ENCODE measurements around the gene CD47.

Gene CD47

DNA sequence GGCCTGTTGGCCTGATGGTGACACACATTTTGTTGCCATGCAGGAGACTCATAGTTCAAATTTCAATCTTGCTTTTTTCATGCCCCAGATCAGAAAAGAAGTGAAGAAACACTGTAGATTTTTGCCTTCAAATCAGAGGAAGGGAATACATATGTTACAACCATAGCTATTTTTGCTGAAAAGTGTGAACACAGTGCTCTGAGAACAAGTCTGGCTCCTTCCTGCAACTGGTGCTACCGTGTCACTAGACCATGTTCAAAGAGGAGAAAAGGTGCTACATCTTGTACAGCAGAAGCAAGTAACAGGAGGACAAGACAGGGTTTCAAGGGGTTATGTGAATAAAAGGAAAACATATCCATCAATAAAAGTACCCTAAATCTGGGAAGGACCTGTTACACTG lies 44.6 kb downstream of the CD47 start:
- no peak for DNase-seq

DNA sequence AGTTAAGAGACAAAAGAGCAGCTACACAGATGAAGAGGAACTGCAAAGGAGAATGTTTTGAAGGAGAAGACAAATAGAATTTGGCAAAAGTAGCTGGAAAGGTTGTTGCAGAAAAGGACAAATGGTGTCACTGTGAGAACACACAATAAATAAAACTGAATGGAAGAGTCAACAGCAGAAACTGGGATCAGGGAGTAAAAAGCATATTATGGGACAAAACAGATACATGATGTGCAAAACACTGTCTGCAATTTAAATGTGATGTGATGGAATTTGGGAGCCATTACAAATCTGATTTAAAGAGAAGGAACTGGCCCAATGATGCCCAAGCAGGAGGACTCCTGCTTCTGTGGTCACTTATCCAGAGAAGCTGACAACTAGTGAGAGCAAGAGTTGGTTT lies 46.1 kb downstream of the CD47 start:
- DNase-seq: no peak

DNA sequence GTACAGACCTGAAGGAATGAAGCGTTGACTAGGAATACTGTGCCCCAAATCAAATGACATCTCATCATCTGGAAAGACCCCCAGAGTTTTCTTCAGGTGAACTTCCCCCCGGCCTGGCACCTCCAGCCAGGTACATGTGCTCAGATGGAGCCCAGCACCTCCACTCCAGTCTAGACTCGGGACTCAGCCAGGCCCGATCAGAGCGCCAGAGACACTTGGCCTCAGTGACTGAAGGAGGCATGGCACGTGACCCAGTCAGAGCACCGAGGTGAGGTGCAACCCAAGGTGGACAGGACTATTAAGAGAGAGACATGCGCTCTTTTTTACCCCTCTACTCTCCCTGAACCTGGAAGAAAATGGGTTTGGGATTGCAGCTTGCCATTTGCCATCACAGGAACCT lies 48.5 kb downstream of the CD47 start:
- DNase-seq: no peak

DNA sequence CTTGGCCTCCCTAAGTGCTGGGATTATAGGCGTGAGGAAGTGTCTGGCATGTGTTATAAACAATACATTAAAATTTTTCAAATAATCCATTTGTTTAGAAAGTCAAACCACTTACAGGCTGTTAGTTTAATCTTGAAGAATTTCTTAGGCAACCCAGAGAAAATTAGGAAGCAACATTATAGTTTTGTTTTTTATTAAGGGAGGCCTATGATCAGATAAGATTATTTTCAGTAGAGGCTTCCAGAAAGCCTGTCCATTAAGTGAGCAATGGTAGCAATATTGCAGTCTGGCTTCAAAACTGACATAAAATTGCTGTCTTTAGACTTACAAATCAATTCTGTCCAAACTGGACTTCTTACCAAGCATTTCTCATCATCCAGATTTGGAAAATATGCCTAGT lies 49.6 kb downstream of the CD47 start:
- no peak for DNase-seq

DNA sequence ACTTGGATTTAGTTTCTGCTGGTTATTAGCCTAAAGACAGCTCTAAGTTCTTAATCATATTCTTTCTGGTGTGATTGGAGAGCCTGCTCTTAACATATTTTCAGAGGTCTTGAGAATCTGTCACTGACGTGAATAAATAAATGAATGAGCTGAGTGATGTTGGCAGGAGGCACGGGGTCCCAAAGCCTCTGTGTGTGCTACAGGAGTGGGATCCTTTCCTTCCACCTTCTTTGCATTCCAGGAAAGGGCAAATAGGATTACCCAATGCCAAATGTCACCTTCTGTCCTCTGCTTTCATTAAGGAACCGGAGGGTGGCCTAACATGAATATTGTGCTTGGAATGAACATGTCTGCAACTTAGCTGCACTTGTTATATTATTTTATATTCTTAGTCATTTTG lies 53.1 kb downstream of the CD47 start:
- DNase-seq: peak in 1 of 2 experiments; percentile 3

DNA sequence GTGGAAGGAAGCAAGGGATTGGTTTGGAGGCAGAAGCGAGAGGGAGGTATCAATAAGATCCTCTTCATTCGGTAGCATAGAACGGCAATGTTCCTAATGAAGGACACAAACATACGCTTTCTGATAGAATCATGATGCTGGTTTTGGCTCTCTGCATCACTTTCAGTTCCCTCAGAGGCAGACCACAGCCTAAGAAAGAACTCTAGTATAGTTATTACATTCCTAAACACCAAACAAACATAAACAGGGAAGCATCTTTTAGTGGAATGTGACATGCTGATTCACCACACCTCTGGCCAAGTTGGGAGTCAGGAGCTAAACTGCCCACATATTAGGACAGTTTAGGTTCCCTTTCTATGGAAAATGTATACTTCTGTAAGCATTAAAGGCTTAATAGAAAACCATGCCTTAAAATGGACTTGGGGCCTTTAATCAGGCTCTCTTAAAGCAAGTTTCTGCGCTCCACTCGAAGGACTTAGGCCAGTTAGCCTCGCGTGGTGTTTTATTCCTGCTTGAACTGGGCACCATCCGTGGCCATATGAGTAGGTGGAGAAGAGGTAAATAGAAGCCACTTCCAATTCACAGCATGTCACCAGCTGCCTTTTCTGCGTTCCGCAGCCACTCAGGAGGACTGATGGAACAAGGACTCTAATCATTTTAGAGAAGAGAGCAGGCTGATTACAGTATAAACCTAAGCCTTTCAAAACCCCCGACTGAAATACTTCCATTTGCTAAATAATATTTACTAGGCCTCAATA lies 53.7 kb downstream of the CD47 start:
- no peak for DNase-seq

DNA sequence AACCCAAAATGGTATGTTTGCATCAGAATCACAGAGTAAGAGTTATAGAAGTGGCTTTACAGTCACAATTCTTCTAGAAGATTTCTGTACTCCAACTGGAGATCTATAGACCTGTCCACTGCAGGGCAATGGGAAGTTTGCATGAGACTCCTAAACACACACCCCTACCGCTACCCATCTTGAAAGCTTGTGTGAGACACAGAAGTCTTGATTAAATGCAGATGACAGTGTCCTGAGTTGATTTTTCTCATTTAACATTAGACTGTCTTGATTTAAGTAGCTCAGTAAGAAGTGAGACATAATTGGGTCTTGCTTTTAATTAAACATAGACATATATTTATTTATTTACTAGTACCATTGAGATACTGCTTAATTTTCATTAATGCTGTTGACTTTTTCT lies 54.4 kb downstream of the CD47 start:
- DNase-seq: no peak

DNA sequence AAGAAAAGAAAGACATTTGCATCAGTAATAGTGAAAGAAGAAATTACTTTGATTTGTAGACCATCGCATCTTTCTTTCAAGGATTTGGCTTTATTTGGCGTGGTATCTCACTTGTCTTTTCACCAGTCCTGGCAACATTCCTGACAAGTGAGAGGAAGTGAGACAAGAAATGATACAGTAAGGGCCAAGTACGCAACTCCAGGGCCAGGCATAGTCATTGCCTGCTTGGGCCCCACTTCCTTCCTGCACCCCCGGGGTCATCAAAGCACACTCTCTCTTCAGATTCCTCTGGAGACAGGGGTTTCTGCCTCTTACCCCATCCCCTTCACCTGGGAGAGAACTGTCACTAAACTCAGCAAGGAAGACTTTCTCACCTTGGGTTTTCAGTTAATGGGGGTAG lies 55.1 kb downstream of the CD47 start:
- DNase-seq: no peak

DNA sequence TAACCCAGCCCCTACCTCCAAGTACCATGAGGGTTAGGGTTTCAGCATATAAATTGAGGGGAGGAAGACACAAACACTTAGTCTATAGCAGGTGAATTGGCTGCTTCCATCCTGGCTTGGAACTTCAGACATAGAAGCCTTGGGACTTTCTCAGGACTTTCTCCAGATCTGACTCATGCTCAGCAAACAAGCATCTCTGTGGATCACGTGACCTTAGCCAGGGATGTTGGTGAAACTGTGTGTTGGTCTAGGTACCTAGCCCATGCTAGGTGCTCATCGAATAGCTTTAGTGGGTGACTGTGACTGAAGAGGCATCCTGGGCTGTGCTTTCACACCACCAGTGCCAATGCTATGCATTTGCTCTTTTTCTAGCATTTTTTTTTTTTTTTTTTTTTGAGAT lies 58.9 kb downstream of the CD47 start:
- no peak for DNase-seq

DNA sequence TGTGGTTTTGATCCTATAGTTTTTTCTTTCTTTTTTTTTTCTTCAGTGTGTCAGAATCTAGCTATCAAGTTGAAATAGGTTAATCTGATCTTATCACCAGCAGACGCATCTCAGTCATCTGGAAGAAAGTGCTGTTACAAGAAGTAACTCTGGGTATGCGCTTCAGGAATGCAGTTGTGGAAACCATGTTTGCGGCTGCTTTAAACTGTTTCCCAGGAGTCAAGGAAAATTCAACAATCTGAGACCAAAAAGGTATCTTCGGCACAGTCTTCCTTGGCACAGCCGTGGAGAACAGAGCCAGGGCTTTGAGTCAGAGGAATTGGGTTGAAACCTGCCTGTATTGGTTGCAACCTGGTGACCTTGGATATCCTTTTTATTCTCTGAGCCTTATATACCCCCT lies 59.9 kb downstream of the CD47 start:
- DNase-seq: no peak

DNA sequence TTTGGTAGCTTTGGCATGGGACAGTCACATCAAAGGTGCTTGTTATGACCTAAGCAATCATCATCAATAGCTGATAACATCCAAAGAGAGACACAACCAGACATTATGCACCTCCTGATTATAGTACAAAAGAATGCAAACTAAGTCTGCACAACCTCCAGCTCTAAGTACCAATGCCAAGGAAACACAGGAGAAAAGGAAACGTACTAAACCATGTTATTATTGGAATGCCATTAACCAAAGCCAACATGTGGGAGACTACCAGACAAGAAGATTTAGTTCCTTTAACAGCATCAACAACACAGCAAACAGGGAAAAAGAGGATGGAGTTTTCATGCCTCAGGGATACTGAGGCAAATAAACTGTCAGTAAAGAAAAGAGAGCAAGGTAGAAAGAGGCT lies 61.4 kb downstream of the CD47 start:
- DNase-seq: no peak

DNA sequence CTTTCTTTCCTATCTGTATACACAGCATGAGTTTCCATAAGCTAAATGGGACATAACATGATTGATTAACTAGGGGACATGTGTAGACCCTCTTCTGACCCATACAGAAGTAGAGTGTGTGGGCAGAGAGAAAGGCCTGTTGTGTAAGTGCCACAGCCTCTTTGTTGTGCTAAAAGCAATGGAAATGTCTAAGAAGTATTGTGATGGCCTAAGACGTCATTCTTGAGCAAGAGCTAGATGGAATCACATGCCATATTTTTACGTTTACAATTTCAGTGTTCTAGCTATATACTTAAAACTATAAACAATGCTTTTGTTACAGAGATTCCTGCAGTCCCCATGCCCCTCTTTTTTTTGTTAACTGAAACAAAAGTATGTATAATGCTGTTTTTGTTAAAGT lies 61.9 kb downstream of the CD47 start:
- no peak for DNase-seq

DNA sequence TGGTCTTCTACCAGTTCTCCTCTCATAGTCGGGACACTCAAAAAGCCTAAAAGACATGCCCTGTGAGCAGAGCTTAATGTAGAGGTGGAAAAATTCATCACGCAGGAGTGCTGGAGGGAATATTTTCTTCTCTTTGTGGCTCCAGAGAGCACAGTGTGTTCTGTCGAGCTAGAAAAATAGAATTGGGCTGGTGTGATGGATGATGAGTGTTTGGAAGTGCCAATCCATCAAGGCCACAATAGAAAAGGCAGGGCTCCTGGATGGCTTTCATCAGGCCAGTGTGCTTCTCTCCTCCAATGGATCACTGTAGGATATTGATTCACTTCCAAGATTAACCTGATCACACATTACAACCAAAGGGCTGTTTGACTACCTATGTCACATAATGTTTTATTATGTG lies 65.7 kb downstream of the CD47 start:
- no peak for DNase-seq

DNA sequence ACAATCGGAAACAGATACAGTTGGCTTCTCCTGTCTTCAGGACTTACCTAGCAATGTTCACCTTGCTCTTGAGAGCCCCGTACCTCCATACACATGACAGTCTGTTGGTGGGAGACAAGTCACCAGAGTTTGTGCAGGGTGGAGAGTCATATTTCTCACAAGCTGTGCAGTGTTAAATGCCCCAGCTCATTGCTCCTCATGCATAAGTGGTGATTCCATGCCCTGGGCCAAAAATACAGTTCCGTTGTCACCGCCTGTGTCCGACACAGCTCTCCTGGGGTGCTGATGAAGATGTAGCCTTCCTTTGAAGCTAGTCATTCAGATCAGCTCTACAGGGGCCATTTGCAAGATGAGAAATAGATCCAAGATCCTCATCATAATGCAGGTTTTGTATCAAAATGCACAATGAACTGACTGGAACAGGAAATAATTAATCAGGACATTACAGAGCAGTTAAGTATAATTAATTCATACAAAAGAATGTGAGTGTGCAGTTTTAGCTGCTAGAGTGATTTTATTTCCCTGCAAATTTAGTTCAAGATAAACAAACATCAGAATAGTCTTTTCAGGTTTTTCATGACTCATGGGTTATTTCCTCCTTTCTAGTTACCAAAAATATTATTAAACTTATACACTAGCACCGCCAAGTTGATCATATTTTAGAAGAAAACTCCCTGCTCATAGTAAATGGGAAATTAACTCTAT lies 66.5 kb downstream of the CD47 start:
- DNase-seq: no peak

DNA sequence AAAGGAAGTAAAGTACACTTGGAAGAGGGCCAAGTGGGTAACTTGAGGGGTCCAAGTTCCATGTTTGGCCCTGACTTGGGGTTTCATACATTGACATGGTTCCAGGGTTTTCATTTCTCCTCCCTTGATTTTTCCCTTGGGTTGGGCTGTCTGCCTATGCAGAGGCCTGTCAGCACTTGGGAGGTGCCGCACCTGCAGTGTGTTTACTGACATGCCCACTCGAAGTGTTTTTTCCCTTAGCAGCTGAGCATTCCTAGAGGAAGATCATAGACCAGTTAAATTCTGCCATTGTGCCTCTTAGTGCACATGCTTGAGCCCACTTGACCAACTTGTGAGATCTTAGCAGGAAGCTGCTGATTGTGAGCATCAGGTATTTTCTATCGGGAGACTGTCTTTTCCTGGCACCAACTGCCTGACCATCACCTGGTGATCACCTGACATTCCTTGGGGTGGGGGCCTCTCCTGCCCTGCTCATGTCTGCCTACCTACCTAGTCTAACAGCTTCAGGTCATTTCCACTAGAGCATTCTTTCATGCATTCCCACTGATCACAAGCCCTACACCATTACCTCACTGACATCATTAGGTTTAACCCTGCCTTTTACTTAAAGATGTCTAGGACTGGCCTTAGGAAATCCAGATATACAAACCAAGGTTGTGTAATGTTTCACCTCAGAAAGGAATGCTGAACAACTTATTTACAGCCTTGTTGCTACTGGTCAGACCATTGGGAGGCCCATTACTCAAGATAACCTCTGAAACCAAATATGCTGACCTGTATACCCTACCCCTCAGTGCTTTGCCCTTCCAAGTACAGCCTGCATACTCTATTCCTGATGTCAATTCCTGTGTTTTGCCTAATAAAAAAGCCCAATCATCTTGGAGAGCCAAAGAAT lies 68.3 kb downstream of the CD47 start:
- DNase-seq: no peak

DNA sequence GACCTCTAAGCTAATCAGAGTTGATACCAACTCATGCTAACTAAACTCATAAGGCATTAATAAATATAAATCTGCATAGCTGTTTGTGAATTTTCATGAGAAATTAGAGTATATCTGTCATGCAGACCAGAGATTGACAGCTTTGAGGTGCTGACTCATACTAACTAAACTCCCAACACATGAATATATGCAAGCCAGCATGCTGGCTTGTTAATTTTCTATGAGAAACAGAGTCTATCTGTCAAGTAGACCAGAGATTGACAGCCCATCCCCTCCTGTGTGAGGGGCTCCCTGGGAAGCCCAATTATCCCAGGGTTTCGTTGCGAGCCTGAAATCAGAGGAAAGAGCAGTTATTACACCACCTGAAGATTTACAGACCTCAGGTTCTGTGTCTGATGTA lies 69.3 kb downstream of the CD47 start:
- no peak for DNase-seq

DNA sequence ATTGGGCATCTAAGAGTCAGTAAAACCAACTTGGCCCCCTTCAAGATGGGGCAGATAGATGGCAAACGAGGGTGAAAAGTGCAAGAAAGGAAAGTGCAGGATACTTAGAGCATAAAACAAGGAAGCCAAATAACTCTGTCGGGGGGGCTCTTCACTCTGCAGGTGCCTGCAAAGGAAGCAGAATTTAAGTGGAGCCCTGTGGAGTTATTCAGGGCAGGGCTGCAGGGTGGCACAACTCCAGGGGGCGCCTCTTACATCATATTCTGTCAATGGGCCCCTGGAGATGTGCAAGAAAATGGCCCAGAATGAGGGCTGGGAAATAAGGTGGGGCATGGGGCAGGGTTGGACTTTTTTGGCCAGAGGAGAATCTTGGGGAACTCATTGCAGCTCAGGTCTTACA lies 69.7 kb downstream of the CD47 start:
- DNase-seq: no peak

DNA sequence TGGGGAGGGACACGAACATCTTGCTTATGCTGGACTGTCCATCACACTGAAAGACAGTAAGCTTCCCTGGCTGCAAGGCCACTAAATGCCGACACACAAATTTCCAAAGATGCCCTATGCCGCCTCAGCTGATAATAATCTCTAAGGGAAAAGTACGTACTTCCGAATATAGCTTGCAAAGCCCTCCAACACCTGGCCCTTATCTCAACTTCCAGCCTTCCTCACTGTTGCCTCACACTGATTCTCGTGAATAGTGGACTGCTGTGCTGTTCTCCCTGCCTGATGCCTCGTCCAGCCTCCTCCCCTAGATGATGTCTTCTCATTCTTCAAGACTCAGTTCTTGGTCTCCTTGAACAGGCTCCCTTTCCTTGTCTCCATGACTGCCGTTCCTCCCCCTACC lies 72.3 kb downstream of the CD47 start:
- DNase-seq: no peak

DNA sequence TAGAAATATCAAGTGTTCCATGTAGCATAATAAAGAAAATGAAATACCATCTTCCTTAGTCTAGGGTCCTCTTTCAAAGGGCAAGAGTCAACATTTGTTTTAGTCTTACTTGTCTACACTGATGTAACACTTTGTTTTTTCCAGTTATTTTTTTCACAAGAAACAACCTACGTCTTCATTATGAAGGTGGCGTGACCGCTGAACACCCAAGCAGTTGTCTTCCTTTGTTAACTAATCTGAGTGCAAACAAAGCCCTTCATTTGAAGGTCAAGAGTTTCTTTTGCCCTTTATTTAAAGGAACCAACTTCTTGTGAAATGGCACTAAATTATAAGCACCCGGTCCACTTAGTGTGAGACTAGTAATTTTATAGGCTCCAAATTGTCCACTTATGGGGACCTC lies 73.2 kb downstream of the CD47 start:
- no peak for DNase-seq

DNA sequence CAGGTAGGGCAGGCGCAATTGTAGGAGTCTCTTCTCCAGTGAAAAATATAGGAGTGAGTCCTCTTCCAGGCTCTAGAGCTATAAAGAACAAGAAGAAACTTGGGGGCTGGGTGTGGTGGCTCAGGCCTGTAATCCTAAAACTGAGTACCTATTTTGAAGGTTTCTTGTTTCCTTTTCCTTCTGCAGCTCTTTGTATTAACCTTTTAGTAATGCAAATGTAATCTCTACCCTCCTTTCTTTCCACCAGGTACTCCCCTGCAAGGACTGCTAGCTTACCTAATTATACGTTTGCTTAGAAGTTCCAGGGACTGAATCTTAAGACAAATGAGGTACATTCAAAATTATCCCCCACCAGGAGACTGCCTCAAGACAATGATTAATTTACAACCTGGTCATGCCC lies 75.9 kb downstream of the CD47 start:
- DNase-seq: no peak

DNA sequence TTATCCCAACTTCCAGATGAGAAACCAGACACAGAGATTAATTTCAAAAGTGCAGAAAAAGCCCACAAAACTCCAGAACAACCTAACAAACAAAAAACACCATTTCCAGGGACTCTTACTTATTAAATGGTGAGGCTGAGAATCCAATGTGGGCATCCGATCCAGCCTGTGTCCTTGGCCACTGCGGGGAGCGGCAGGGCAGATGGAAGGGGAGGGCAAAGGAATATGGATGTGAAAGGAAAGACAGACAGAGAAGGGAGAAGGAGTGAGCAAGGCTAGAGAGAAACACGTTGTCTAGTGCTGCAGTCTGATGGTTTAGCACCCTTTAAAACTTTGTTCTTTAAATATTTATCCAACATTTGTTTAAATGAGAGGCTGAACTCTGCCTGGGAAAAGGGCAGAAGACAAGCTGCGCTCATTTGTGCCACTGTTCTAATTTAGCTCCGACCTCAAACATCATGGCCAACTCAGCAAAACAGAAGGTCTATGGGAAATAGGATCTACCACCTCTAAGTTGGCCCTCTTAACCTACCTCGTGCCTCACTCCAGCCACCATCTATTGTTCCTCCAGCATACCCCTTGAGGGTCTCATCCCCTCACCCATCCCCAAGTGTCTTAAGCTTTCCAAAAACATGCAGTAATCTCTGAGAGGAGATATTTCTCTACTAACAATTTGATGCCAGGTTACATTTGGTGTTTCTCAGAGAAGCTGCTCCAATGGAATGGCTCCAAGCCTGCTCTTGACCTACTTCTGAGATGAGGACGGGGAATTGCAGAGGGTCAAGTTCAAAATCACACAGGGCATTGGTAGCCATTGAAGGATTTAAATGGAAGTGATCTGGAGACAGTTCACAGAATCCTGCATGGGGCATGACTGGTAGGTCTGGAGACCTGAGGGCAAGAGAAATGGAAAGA lies 77.4 kb downstream of the CD47 start:
- DNase-seq: no peak

DNA sequence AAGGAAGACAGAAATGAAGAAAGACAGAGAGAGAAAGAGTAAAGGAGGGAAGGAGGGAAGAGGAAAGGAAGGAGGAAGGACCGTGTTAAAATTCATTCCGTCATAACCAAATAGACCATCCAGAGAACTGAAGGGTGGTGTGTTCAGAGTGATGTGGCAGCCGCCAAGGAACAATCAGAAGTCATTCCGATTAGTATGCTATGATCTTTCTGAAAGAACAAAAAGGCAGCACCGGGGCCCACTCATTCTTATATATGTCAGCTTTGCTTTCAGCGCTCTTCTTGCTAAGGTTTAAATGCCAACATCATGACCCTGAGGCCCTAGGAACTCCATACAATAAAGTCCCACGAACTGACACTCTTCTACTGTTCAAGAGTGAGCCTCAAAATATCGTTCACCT lies 78.5 kb downstream of the CD47 start:
- no peak for DNase-seq

DNA sequence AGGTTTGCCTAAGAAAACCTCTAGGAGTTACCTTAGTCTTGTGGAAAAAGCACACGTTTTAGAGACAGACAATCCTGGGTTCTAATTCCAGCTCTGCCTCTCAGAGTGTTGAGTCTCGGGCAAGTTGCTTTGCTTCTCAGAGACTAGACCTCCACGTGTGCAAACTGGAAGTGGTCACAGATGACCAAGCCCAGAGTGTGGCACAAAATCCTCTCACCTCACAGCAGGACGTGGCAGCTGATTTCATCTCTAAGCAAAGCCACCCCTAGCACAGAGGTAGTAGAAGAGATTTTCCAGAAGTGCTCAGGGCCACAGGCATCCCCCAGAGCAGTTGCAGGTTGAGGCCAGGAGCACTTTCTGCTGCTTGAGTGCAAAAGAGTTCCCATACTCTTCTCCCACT lies 79.2 kb downstream of the CD47 start:
- DNase-seq: no peak
